ENCODE results near the gene SNPH. TPM values are rescaled to one million over a fixed set of nuclear protein-coding genes. Genes with fewer than 3 reads are reported as not detected.

SNPH gene
- total RNA-seq, 1 donor from 2014 or later: 6.0 TPM

GRCh38 chr20:1307171-1307570 is 41.1 kb downstream of the SNPH start:
- DNase-seq (ENCODE audit: low spot score): no peak

GRCh38 chr20:1307571-1307971 is 41.5 kb downstream of the SNPH start:
- DNase-seq (ENCODE audit: low spot score): no peak

DNA sequence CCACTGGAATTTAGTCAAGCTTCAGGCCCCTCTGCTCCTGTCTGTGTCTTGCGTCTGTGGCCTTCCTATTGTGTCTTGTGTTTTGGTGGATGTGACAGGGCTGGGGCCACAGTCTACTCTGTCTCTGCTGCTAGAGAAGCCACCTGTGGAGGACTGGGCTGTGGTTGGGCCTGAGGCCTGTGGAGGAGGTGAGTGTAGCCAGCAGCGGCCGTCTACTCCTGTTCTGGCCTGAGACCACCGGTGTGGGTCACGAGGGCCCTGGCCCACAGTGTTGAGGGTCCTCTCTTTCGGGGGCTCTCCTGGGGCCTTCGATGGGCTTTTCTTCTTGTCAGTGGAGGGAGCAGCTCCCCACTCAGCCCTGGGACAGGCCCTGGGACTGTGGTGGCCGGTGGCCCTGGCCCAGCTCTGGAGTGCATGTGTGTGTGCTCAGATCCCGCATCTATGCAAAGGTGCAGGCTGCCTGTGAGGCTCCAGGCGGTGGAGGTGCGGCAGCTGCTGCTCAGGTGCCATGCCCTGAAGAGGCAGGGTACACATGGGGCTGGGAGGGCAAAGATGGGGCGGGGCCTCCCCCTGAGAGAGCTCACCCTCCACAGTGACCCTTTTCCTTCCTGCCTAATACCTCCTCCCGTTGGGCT is 42.1 kb downstream of the SNPH start:
- DNase-seq (ENCODE audit: low spot score): no peak

GRCh38 chr20:1308702-1309095 is 42.6 kb downstream of the SNPH start:
- DNase-seq (ENCODE audit: low spot score): no peak

DNA sequence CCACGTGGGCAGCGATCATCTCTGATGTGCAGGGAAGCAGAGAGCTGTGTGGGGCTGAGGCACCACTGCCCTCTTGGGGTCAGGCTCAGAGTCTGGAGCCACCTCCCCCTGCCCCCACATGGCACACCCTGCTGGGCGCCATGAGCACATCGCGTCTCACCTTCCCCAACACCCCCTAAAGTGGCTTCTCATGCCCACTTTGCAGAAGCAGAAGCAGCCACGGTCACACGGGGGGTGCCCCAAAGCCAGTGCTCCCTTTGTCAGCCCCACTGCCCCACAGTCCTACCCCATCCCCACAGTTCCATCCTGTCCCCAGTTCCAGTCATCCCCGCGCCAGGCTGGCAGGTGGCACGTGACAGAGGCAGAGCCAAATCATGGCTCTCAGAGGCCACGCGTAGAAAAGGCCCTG is 43.3 kb downstream of the SNPH start:
- no peak for DNase-seq (ENCODE audit: low spot score)

GRCh38 chr20:1310071-1310470 is 44.0 kb downstream of the SNPH start:
- DNase-seq (ENCODE audit: low spot score): no peak

DNA sequence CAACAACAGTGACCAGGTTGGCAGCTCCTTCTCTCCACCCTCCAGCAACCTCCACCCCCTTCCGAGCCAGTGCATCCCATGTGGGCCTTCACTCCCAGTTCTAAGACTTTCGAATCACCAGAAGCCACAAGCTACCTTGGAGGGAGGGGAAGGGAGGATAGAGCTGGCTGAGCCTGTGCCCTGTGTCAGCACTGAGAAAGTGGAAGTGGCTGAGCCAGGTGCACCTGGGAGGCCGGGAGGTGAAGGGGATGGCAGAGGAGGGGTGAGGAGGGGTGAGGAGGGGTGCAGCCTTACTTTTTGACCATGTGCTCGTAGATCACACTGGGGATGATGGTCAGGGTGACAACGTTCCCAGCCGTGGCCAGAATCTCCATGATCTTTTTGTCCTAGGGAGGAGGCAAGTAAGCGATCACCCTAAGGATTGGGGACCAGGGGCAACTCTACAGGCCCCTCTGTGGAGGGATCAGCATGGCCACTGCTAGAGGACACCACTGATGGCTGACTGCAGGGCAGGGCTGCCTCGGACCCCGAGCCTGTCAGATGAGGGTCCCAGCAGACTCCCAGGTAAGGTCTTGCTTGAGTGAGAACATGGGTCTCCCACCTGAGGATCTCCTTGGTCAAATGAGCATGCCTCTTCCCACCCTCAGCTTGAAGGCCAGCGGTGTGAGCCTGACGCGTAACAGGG is 44.6 kb downstream of the SNPH start:
- no peak for DNase-seq (ENCODE audit: low spot score)

- DNase-seq (ENCODE audit: low spot score): no peak
These were observed 46.2 kb downstream of the SNPH start for GRCh38 chr20:1312308-1312707.

- DNase-seq (ENCODE audit: low spot score): no peak
These were observed 46.8 kb downstream of the SNPH start for GRCh38 chr20:1312904-1313235.

DNA sequence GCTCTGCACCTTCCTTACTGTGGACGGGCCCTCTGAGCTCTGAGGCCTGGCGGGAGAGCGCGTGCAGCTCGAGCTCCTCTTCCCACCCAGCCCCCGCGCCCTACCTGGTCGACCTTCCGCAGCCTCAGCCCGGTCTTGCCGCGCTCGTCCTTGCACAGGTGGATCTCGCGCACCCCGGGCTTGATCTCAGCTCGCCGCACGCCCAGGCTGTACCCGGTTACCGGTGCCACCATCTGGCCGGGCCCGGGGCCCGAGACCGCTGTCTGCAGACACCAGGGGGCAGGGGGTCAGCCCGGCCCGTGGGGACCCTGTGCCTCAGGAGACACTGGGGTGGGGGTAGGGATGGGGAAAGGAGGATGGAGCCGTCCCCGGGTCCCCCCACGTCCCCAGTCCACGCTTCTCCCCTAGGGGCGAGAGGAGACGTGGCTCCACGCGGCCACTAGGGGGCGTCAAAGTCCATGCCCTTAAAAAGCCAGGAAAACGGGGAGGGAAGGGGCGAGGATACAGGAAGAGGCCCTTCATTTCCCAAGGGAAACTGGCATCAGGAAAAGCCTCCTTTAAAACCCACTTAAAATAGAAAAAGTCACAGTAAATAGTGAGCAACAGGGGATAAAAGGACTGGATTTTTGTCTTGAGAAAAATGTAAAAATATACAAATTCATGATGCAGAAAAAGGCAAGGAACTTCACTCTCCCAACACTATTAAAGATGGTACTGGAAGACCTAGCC is 47.3 kb downstream of the SNPH start:
- peak; percentile 73 for DNase-seq (ENCODE audit: low spot score)

GRCh38 chr20:1315804-1316203 is 49.7 kb downstream of the SNPH start:
- no peak for DNase-seq (ENCODE audit: low spot score)

DNA sequence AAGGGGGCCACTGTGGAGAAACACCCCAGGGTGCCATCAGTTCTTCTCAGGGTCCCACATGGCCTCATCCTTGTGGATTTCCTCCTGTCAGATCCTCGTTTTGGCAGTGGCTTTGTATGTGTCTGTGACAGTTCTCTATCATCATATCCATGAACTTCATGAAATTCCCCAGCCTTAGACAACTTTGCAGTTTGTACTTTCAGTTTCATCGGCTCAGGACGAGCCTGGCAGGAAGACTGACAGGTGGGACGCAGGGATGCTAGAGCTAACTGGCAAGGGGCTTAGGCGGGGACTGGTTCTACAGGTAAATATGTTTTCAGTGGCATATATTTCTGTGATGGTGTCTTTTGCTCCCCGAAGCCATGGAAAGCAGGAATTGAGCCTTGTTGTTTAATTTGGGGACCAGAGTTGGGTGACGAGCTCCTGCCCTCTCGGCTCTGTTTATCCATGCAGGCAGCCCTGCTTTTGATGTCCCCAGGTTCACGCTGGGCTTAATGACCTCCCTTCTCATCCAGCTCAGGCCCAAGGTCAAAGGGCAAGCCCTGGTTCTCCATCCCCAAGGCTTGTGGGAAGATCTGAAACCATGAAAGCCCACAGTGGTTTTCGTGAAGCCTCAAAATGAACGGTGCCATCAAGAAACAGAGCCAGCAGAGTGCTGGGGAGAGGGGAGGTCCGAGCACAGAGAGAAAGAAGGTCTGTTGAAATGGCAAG is 51.6 kb downstream of the SNPH start:
- no peak for DNase-seq (ENCODE audit: low spot score)

DNA sequence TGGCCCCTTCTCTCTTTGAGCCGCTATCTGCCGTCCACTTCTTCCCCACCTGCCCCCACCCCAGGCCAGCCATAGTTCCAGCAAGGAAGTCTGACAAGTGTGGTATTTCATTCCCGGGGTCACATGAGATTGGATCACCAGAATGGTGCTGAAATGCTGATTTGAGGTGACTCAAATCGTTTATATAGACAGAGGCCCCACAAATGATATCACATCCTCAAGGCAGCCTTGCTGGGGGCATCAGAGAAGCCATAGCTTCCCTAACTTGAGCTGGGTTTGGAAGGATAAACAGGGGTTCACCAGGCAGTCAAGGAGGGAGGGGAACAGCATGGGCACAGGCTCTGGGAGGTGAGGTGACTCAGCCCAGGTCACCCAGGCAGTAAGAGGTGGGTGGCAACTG is 53.0 kb downstream of the SNPH start:
- no peak for DNase-seq (ENCODE audit: low spot score)

DNA sequence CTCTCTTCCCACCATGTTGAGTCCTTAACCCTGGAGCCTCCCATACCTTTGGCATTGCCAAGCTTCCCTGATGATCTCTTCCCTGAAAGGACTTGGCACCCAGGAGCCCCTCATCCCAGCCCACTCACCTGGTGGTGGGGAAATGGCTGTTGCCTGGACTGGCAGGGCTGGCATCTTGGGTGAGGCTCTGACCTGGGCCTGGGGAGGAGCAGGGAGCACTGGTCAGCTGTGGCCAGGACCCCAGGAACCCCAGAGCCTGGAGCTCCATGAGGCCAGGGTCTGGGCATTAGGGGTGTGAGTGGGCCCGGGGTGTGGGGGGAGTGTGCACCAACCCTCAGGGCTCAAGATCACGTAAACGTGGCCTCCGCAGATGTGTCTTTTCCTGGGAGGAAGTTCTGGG is 53.4 kb downstream of the SNPH start:
- no peak for DNase-seq (ENCODE audit: low spot score)

DNA sequence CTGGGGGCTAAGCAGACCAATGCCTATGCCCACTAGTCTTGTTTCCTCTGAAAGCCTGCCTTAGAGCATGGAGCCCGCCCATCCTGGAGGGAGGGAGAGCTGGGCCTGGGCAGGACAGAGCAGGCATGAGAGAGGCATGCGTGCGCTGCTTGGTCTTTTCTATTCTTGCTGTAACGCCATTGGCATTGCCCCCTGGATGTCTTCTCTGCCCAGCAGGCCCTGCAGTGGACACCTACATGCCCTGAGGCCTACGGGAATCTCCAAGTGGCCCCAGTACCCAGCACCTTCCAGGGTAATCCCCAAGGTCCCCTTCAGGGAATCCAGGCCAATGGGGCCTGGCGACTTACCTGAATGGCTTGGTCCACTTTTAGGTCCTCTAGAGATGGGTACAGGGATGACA is 53.9 kb downstream of the SNPH start:
- no peak for DNase-seq (ENCODE audit: low spot score)

- DNase-seq (ENCODE audit: low spot score): no peak
These were observed 55.0 kb downstream of the SNPH start for GRCh38 chr20:1320902-1321653.

DNA sequence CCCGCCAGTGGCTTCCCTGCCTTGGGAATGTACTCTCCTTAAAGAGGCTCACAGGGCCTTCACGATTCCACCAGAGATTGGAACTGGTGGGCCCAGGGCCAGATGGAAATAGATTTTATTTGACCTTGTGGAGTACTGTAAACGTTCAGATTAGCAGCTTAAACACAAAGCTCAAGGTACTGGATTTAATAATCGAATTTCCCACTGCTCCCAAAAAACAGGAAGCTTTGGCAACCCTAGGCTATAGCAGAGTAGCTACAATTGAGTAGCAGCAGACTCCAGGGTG is 55.5 kb downstream of the SNPH start:
- DNase-seq (ENCODE audit: low spot score): no peak

GRCh38 chr20:1322511-1323245 is 56.6 kb downstream of the SNPH start:
- DNase-seq (ENCODE audit: low spot score): no peak

DNA sequence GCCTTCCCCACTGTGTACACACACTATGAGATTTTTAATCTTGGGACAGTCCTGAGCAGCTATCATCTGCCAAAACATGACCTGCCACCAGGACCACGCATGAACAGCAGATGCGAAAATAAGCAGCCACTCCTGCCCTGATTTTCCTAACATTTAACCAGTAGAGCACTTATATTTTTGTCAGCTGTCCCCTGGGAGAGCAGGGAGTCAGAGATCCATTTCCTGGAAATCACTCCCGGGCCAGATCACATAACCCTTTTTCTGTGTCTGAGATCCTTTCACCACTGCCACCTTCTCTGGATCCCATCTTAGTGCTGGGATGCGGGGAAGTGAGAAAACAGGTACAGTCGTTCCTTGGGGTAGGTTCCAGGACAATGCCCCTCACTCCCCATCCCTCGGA is 57.2 kb downstream of the SNPH start:
- DNase-seq (ENCODE audit: low spot score): no peak

- DNase-seq (ENCODE audit: low spot score): peak; percentile 38
These were observed 57.9 kb downstream of the SNPH start for GRCh38 chr20:1323830-1324597.
